NCI-H187 treated with DMSO at 0.1 percent for 48 hours (cell line): ENCODE results near the gene HDAC4.

Experiments
- DNase-seq: peaks from one replicate; lab custom pipeline; 2025; lab: John Stamatoyannopoulos, UW

Gene HDAC4

GRCh38 chr2:239279508-239280295 lies 121.1 kb downstream of the HDAC4 start:
- DNase-seq, result no peak

- no peak for DNase-seq
Measured at GRCh38 chr2:239278941-239279365, 121.9 kb downstream of the HDAC4 start.

GRCh38 chr2:239278361-239278760 lies 122.5 kb downstream of the HDAC4 start:
- DNase-seq, result no peak

- no peak for DNase-seq
Measured at GRCh38 chr2:239277401-239278085, 123.3 kb downstream of the HDAC4 start.

- DNase-seq, result no peak
Measured at GRCh38 chr2:239276851-239277250, 124.0 kb downstream of the HDAC4 start.

GRCh38 chr2:239275847-239276831 lies 124.7 kb downstream of the HDAC4 start:
- no peak for DNase-seq

- no peak for DNase-seq
Measured at GRCh38 chr2:239275044-239275685, 125.7 kb downstream of the HDAC4 start.

GRCh38 chr2:239274391-239275043 lies 126.3 kb downstream of the HDAC4 start:
- no peak for DNase-seq

- DNase-seq, result no peak
Measured at GRCh38 chr2:239273280-239274234, 127.3 kb downstream of the HDAC4 start.

- no peak for DNase-seq
Measured at GRCh38 chr2:239272626-239273025, 128.2 kb downstream of the HDAC4 start.

- no peak for DNase-seq
Measured at GRCh38 chr2:239271882-239272281, 128.9 kb downstream of the HDAC4 start.

- no peak for DNase-seq
Measured at GRCh38 chr2:239271471-239271870, 129.3 kb downstream of the HDAC4 start.

GRCh38 chr2:239269916-239270315 lies 130.9 kb downstream of the HDAC4 start:
- DNase-seq, result no peak

- DNase-seq, result no peak
Measured at GRCh38 chr2:239269173-239269885, 131.5 kb downstream of the HDAC4 start.

GRCh38 chr2:239268549-239268948 lies 132.3 kb downstream of the HDAC4 start:
- DNase-seq, result no peak

- DNase-seq, result no peak
Measured at GRCh38 chr2:239268082-239268481, 132.7 kb downstream of the HDAC4 start.

GRCh38 chr2:239267288-239267951 lies 133.4 kb downstream of the HDAC4 start:
- DNase-seq, result no peak

GRCh38 chr2:239266779-239267287 lies 134.0 kb downstream of the HDAC4 start:
- DNase-seq, result no peak

GRCh38 chr2:239266434-239266766 lies 134.4 kb downstream of the HDAC4 start:
- DNase-seq, result no peak
